SIG-M5 treated with dmso at 0.1 percent for 504 hours (cell line): ENCODE results near the gene LRP8.
"Not testable (repeated sequence)": the region's sequence is repeated elsewhere in the genome, so short reads cannot be mapped to it uniquely, and the experiment has no call there.

Source experiments
- DNase-seq: peaks from one replicate; lab custom pipeline; 2025; ENCODE audit not compliant: unreplicated experiment; lab: John Stamatoyannopoulos, UW

Gene LRP8

DNA sequence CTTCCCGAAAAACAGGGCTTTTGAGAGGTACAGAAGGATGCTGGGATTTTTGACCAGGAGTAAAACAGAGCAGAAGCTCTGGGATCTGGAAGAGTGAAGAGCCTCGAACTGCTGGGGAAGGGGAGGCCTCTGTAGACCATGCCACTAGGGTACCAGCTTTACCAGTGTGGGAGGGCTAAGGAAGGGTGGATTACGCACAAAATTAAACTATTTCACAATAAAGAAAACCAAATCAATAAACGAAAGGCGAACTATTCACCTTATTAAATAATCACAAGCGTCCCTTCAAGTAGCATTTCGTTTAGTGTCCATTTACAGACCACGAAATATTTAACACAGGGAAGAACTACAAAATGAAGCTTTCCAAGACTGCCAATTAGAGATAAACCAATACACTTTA lies 108.2 kb downstream of the LRP8 start:
- DNase-seq, result no peak

DNA sequence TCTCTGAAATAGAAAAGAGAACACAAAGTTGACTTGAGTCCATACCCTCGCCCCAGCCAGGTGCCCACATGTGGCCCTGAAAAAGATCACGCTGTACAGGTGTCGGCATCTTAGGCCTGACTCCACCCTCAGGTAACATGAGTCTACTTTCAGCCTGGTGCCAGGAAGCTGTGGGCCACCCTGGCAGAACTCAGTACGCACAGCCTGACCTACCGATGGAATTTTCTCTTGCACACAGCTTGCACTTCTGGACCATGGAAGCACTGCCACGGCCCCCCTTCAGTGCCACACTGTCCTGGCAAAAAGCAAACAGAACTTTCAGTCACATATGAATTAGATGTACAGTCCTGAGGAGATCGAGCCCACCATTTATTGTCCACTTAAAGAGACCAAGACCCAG lies 109.7 kb downstream of the LRP8 start:
- no peak for DNase-seq

DNA sequence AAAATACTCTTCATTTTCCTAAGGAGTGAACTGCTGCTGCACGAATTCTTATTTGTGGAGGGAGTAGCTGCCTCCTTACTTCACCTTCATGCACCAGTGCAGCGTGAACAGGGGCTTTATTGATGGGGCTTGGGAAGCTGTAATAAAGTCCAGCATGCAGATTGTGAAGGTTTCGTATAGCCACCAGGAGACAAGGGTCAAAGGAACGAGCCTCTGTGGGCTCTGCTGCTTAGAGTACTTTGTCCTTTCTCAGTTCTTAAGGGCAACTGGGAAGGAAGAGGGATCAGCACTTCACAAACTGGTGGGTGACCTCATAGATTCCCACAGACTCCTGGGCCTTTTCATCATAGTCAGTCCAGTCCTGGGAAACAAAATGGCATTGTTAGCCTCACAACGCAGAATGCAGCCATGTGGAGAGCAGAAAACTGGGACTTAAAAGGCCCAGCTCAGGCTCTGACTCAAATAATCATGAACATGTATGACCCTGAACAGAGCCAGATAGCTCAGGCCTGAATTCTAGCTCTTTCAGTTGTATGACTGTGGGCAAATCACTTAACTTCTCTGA lies 113.4 kb downstream of the LRP8 start:
- no peak for DNase-seq

- DNase-seq, result no peak
These were observed 116.9 kb downstream of the LRP8 start for GRCh38 chr1:53210954-53211353.

- no peak for DNase-seq
These were observed 117.5 kb downstream of the LRP8 start for GRCh38 chr1:53210352-53210751.

- DNase-seq, result no peak
These were observed 120.1 kb downstream of the LRP8 start for GRCh38 chr1:53207726-53208125.

DNA sequence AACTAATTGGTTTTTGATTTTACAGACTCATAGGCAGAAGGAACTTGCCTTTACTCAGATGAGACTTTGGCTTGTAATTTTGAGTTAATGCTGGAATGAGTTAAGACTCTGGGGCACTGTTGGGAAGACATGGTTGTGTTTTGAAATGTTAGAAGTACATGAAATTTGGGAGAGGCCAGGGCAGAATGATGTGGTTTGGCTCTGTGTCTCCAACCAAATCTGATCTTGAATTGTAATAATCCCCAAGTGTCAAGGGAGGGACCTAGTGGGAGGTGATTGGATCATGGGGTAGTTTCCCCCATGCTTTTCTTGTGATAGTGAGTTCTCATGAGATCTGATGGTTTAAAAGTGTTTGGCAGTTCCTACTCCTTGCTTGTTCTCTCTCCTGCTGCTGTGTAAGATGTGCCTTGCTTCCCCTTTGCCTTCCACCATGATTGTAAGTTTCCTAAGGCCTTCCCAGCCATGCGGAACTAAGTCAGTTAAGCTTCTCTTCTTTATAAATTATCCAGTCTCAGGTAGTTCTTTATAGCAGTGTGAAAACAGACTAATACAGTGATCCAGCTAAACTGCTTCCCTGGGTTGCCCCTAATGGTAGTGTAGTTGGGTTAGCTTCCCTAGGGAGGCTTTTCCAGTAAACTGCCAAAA lies 121.0 kb downstream of the LRP8 start:
- DNase-seq, result no peak

DNA sequence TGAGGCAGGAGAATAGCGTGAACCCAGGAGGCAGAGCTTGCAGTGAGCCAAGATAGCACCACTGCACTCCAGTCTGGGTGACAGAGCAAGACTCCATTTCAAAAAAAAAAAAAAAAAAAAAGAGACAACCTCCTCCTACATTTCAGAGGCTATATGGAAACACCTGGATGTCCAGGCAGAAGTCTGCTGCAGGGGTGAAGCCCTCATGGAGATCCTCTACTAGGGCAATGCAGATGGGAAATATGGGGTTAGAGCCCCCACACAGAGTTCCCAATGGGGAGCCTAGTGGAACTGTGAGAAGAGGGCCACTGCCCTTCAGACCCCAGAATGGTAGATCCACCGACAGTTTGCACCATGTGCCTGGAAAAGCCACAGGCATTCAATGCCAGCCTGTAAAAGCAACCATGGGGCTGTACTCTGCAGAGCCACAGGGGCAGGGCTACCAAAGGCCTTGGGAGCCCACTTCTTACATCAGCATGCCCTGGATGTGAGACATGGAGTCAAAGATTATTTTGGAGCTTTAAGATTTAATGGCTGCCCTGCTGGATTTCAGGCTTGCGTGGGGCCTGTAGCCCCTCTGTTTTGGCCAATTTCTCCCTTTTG lies 121.7 kb downstream of the LRP8 start:
- not testable (repeated sequence) for DNase-seq

DNA sequence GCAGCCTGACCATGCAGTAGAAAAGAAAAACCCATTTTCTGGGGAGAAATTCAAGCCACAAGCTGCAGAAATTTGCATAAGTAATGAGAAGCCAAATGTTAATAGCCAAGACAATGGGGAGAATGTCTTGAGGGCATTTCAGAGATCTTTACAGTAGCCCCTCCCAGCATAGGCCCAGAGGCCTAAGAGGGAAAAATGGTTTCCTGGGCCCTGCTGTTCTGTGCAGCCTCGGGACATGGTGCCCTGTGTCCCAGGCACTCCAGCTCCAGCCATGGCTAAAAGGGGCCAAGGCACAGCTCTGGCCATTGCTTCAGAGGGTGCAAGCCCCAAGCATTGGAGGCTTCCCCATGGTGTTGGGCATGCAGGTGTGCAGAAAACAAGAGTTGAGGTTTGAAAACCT lies 122.4 kb downstream of the LRP8 start:
- not testable (repeated sequence) for DNase-seq

- DNase-seq, result no peak
These were observed 124.4 kb downstream of the LRP8 start for GRCh38 chr1:53203466-53203865.

- no peak for DNase-seq
These were observed 129.6 kb downstream of the LRP8 start for GRCh38 chr1:53198241-53198651.

- peak; percentile 40 for DNase-seq
These were observed 130.3 kb downstream of the LRP8 start for GRCh38 chr1:53197291-53198200.

DNA sequence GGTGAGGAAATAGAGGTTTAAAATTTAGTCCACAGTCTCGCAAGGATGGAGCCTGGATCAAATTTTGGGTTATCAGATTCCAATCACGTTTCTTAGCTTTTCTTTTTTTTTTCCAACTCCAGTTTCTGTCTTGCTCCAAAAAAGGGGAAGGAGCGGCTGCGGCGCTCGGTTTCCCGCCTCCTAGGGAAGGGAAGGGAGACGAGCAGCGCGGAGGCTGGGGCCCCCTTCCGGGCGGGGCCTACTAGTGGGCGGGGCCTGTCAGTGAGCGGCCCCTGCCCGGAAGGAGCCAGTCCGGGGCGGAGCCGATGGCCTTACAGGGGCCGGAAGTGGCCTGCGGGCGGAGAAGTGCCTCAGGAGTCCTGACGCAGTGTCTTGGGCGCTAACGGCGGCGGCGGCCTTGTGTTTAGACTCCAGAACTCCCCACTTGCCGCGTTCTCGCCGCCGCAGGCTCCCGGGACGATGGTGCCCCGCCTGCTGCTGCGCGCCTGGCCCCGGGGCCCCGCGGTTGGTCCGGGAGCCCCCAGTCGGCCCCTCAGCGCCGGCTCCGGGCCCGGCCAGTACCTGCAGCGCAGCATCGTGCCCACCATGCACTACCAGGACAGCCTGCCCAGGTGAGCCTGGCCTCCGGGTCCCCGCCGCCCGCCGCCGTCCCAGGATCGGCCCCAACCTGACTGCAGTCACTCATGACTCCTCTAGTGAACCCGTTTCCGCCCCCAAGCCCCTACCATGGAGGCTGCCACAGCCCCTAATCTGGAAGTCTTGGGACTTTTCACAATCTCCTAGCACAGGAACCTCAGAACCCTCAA lies 131.2 kb downstream of the LRP8 start, which contains the start of gene CPT2:
Gene CPT2 (plus strand): TSS at position 340 of the 806 bp plus-strand sequence. CDS start 120 bp downstream, at position 460.
- peak; percentile 89 for DNase-seq

DNA sequence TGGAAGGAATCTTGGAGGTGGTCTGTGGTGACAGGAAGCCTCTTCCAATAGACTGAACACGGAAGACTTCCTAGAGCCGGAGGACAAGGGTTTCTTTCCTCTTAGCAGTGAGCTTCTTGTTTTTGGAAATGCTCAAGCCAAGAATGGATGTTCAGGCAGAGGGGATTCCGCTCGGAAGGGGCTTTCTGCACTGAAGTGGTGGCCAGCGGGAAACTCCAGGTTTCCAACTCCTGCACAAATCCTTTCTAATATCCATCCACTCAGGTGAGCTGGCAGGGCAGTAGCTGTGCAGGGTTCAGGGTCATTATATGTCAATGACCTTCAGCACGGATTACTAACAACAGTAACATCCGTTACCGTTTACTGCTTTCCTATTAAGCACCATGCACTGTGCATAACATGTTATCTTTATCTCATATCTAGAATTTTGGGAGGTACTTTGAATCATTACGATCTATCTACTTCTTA lies 131.8 kb downstream of the LRP8 start:
- no peak for DNase-seq

GRCh38 chr1:53195246-53196016 lies 132.4 kb downstream of the LRP8 start:
- no peak for DNase-seq
